Measurements from ENCODE around the gene ADAMTS14.

The ADAMTS14 gene

GRCh38 chr10:70748801-70749573 is 76.7 kb downstream of the ADAMTS14 start:
- H3K4me3 ChIP-seq (ENCODE audit: low read length) = no peak overlapping the region
- TF ChIP-seq ZNF274 (IDR thresholded peaks at IDR 0.05; ENCODE audit: low read depth, low read length) = no peak

- TF ChIP-seq ZNF274 (IDR thresholded peaks at IDR 0.05; ENCODE audit: low read depth, low read length) = no peak
- H3K4me3 ChIP-seq (ENCODE audit: low read length) = no peak overlapping the region
These were observed 77.5 kb downstream of the ADAMTS14 start for GRCh38 chr10:70749756-70750155.

- no peak overlapping the region for H3K4me3 ChIP-seq (ENCODE audit: low read length)
- no peak for TF ChIP-seq ZNF274 (IDR thresholded peaks at IDR 0.05; ENCODE audit: low read depth, low read length)
These were observed 77.9 kb downstream of the ADAMTS14 start for GRCh38 chr10:70750156-70750703.

- no peak overlapping the region for H3K4me3 ChIP-seq (ENCODE audit: low read length)
- no peak for TF ChIP-seq ZNF274 (IDR thresholded peaks at IDR 0.05; ENCODE audit: low read depth, low read length)
These were observed 79.0 kb downstream of the ADAMTS14 start for GRCh38 chr10:70751356-70751755.

GRCh38 chr10:70751991-70752390 is 79.7 kb downstream of the ADAMTS14 start:
- no peak for TF ChIP-seq ZNF274 (IDR thresholded peaks at IDR 0.05; ENCODE audit: low read depth, low read length)

GRCh38 chr10:70752571-70752970 is 80.3 kb downstream of the ADAMTS14 start:
- no peak overlapping the region for H3K4me3 ChIP-seq (ENCODE audit: low read length)
- no peak for TF ChIP-seq ZNF274 (IDR thresholded peaks at IDR 0.05; ENCODE audit: low read depth, low read length)

More at GRCh38 chr10:70751991-70752390, 79.7 kb downstream of the ADAMTS14 start:
- no peak overlapping the region for H3K4me3 ChIP-seq (ENCODE audit: low read length)

- no peak for TF ChIP-seq ZNF274 (IDR thresholded peaks at IDR 0.05; ENCODE audit: low read depth, low read length)
- H3K4me3 ChIP-seq (ENCODE audit: low read length) = no peak overlapping the region
These were observed 80.8 kb downstream of the ADAMTS14 start for GRCh38 chr10:70753026-70753663.

GRCh38 chr10:70753841-70754621 is 81.7 kb downstream of the ADAMTS14 start:
- no peak for TF ChIP-seq ZNF274 (IDR thresholded peaks at IDR 0.05; ENCODE audit: low read depth, low read length)
- no peak overlapping the region for H3K4me3 ChIP-seq (ENCODE audit: low read length)

GRCh38 chr10:70756700-70757360 is 84.5 kb downstream of the ADAMTS14 start:
- H3K4me3 ChIP-seq (ENCODE audit: low read length) = no peak overlapping the region
- TF ChIP-seq ZNF274 (IDR thresholded peaks at IDR 0.05; ENCODE audit: low read depth, low read length) = no peak

GRCh38 chr10:70757856-70758255 is 85.5 kb downstream of the ADAMTS14 start:
- no peak for TF ChIP-seq ZNF274 (IDR thresholded peaks at IDR 0.05; ENCODE audit: low read depth, low read length)
- H3K4me3 ChIP-seq (ENCODE audit: low read length) = no peak overlapping the region

GRCh38 chr10:70758757-70759514 is 86.6 kb downstream of the ADAMTS14 start:
- no peak overlapping the region for H3K4me3 ChIP-seq (ENCODE audit: low read length)
- TF ChIP-seq ZNF274 (IDR thresholded peaks at IDR 0.05; ENCODE audit: low read depth, low read length) = no peak

- no peak overlapping the region for H3K4me3 ChIP-seq (ENCODE audit: low read length)
- no peak for TF ChIP-seq ZNF274 (IDR thresholded peaks at IDR 0.05; ENCODE audit: low read depth, low read length)
These were observed 87.5 kb downstream of the ADAMTS14 start for GRCh38 chr10:70759781-70760180.

- no peak for TF ChIP-seq ZNF274 (IDR thresholded peaks at IDR 0.05; ENCODE audit: low read depth, low read length)
- no peak overlapping the region for H3K4me3 ChIP-seq (ENCODE audit: low read length)
These were observed 88.0 kb downstream of the ADAMTS14 start for GRCh38 chr10:70760271-70760787.
